Immature natural killer cell (primary cell): ENCODE measurements around the gene TMEM39A. TPM values are rescaled to one million over a fixed set of nuclear protein-coding genes. Genes with fewer than 3 reads are reported as not detected.

Experiments used
- DNase-seq, 3 donors: peaks; one replicate each; pipeline ENCODE4 v3.0.0; 2022; ENCODE audit warnings: mixed read lengths in 1 of 3
- H3K27ac Mint-ChIP-seq, 6 donors: one replicate each; pipeline ENCODE4 v1.8.0; 2020; ENCODE audit warnings: mixed read lengths in 6 of 6, mild to moderate bottlenecking in 5 of 6, inconsistent platforms in 4 of 6, moderate library complexity in 3 of 6
- H3K27me3 Mint-ChIP-seq, 3 donors: one replicate each; pipeline ENCODE4 v1.8.0; 2020 to 2021; ENCODE audit warnings: low read depth in 3 of 3, mild to moderate bottlenecking in 3 of 3, mixed read lengths in 3 of 3, moderate library complexity in 3 of 3, inconsistent platforms in 1 of 3
- H3K36me3 Mint-ChIP-seq, 3 donors: one replicate each; pipeline ENCODE4 v1.8.0; 2020; ENCODE audit warnings: mixed read lengths in 3 of 3, inconsistent platforms in 2 of 3, mild to moderate bottlenecking in 2 of 3
- H3K4me1 Mint-ChIP-seq, 2 donors: one replicate each; pipeline ENCODE4 v1.8.0; 2020; ENCODE audit warnings: inconsistent platforms in 2 of 2, mild to moderate bottlenecking in 2 of 2, mixed read lengths in 2 of 2, moderate library complexity in 1 of 2
- H3K4me3 Mint-ChIP-seq, 5 donors: one replicate each; pipeline ENCODE4 v1.8.0; 2020; ENCODE audit warnings: mild to moderate bottlenecking in 5 of 5, mixed read lengths in 5 of 5, inconsistent platforms in 3 of 5, moderate library complexity in 3 of 5
- H3K9me3 Mint-ChIP-seq, 6 donors: one replicate each; pipeline ENCODE4 v1.8.0; 2020; ENCODE audit warnings: mild to moderate bottlenecking in 6 of 6, mixed read lengths in 6 of 6, inconsistent platforms in 4 of 6, moderate library complexity in 3 of 6
- polyA plus RNA-seq, 3 donors: library from polyadenylated mRNA; unstranded; fragments of 300-500 nt; fragmentation: Illumina TruSeq; gene quantifications; one replicate each; pipeline ENCODE4 v1.2.3, GENCODE V29; 2021

The TMEM39A gene
- polyA plus RNA-seq, 3 donors from 2014 or later: 6.5 to 21.6 (median 8.7) TPM

DNA sequence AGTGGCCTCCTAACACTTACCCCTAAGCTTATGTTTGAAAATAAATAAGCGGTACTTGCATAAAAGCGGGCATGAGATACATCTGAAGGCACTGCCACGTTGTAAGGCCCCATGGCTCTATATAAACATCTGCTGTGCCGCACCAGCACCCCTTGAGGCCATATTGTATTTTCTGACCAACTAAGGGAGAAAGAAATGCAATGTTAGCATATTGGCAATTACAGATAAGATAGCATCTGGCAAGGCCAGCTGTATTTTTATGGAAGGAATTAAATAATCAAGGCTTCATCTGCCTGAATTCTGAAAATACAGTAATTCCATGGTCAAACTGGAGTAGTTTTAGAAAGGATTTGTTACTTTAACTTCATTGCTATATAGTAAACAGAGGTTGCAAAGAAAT lies 28.7 kb downstream of the TMEM39A start:
- Mint-ChIP-seq H3K36me3 (peaks cover 68 to 84% (median 72%) of the 10 kb centered on the region in 3 donors), H3K27ac (peak overlapping the region in 1 of 6 donors; percentile 58), H3K4me3 (no peak overlapping the region), H3K4me1 (peaks cover 13 to 34% of the 10 kb centered on the region in 2 donors), H3K27me3 (no peaks in the 10 kb centered on the region), H3K9me3 (peaks cover 0 to 15% (median 6%) of the 10 kb centered on the region in 6 donors)
- DNase-seq: no peak

DNA sequence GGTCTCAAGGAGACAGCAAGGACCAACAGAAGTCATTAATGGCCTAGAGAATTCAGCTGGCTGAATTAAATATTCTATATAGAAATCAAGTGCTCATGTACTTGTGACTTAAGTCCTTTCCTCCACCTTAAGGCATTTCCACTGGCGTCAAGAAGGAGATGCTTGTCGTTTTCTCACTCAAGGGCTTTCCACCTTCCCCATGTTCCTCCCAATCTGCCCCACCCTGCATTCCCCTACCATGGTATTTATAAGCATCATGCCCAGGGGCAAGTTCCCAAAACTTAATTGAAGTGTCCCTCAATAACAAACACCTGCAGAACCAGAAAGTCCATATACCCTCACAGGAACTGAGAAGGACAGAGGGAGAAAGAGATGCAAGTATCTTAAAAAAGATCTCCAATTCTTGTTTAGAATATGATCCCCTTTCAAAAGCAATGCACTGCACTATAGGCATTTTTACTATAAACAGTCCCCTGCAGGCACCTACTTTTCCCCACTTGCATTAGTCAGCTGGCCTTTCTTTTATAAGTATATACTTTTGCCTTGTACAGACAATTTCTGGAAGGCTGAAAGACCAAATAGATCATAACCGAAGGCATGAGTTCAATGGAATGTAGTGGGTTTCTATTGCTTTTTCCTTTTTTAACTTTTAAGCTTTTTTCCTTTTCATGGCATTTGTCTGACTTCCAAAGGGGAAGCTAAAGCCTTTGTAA lies 29.6 kb downstream of the TMEM39A start:
- Mint-ChIP-seq H3K27me3 (no peaks in the 10 kb centered on the region), H3K4me1 (peaks cover 13 to 31% of the 10 kb centered on the region in 2 donors), H3K36me3 (peaks cover 77 to 92% (median 81%) of the 10 kb centered on the region in 3 donors), H3K4me3 (no peak overlapping the region), H3K9me3 (peaks cover 3 to 24% (median 13%) of the 10 kb centered on the region in 6 donors), H3K27ac (peak overlapping the region in 3 of 6 donors; percentile 3 to 26 (median 8))
- no peak for DNase-seq

DNA sequence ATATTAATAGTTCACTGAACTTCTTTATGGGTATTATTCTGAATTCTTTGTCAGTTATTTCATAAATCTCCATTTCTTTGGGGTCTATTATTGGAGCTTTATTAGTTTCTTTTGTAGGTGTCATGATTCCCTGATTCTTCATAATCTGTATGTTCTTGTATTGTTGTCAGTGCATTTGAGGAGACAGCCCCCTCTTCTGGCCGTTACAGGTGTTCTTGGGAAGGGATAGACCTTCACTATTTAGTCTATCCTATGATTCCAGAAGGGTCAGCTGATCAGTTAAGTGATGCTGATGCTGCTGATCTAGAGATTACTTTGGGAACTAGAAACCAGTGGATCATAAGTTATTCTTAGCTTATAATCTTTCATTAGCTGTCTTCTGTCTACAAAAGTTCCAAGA lies 34.9 kb downstream of the TMEM39A start:
- H3K4me3 Mint-ChIP-seq: no peak overlapping the region

DNA sequence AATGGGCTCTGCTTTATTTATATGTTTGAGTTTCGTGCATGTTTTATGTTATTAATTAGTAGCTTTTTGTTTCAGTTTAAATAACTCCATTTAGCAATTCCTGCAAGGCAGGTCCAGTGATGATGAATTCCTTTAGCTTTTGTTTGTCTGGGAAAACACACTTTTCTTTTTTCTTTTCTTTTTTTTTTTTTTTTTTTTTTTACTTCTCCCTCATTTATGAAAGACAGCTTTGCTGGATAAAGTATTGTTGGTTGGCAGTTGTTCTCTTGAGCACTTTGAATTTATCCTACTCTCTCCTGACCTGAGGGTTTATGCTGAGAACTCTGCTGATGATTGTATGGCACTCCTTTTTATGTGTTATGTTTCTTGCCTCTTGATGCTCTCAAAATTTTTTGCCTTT lies 35.7 kb downstream of the TMEM39A start:
- Mint-ChIP-seq H3K4me3 (no peak overlapping the region), H3K36me3 (peaks cover 52 to 59% (median 53%) of the 10 kb centered on the region in 3 donors)

More for the DNA sequence above, 34.9 kb downstream of the TMEM39A start:
- Mint-ChIP-seq H3K36me3 (peaks cover 56 to 65% (median 57%) of the 10 kb centered on the region in 3 donors), H3K4me1 (no peaks in the 10 kb centered on the region), H3K27me3 (no peaks in the 10 kb centered on the region), H3K9me3 (peaks cover 30 to 63% (median 49%) of the 10 kb centered on the region in 6 donors), H3K27ac (no peak overlapping the region)
- no peak for DNase-seq

DNA sequence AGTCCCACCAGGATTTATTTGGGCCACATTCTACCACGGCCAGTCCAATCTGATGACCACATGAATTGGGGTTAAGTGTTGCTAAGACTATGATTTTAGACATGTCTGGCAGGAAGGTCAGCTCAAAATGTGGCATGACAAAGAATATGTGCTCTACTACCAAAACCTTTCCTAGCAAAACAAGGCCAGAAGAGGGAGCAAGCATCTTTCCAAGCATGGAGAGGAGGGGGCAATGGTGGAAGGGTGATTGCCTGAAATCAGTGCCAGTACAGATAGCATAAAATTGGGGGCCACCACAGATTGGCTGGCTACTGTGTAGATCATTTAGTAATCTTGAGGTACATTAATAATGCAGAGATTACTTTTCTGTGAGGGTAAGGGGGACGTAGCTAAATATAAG lies 43.2 kb downstream of the TMEM39A start:
- no peak overlapping the region for H3K27ac Mint-ChIP-seq
- no peak for DNase-seq
- peaks cover 0 to 6% (median 3%) of the 10 kb centered on the region in 3 donors for H3K36me3 Mint-ChIP-seq

More for the DNA sequence above, 35.7 kb downstream of the TMEM39A start:
- Mint-ChIP-seq H3K9me3 (peaks cover 30 to 63% (median 49%) of the 10 kb centered on the region in 6 donors), H3K27ac (no peak overlapping the region), H3K4me1 (no peaks in the 10 kb centered on the region), H3K27me3 (no peaks in the 10 kb centered on the region)
- DNase-seq: no peak

DNA sequence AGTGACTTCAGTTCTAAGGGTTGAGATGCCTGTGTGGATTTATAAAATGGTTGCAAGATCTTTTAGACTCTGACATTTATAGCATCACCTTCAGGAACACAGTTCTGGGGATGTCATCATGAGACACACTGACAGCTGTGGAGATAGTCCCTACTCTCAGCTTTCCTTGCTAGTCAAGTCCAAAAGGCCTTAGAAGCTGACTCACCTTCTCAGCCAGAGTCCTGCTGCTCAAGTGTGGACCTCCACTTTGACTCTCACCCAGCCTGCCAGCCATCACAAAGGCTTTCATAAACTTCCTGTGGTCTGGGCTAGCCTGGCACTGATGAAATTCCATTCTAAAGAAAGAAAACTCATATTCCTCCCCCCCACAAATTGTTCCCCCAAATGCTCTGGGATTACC lies 44.8 kb downstream of the TMEM39A start:
- Mint-ChIP-seq H3K27ac (no peak overlapping the region), H3K9me3 (no peaks in the 10 kb centered on the region), H3K27me3 (no peaks in the 10 kb centered on the region), H3K4me3 (no peak overlapping the region), H3K36me3 (peaks cover 0 to 3% (median 3%) of the 10 kb centered on the region in 3 donors), H3K4me1 (no peaks in the 10 kb centered on the region)
- no peak for DNase-seq

More for the DNA sequence above, 43.2 kb downstream of the TMEM39A start:
- no peaks in the 10 kb centered on the region for H3K4me1 Mint-ChIP-seq
- H3K9me3 Mint-ChIP-seq: peaks cover under 1 to 5% (median 4%) of the 10 kb centered on the region in 6 donors
- no peaks in the 10 kb centered on the region for H3K27me3 Mint-ChIP-seq
- H3K4me3 Mint-ChIP-seq: no peak overlapping the region

DNA sequence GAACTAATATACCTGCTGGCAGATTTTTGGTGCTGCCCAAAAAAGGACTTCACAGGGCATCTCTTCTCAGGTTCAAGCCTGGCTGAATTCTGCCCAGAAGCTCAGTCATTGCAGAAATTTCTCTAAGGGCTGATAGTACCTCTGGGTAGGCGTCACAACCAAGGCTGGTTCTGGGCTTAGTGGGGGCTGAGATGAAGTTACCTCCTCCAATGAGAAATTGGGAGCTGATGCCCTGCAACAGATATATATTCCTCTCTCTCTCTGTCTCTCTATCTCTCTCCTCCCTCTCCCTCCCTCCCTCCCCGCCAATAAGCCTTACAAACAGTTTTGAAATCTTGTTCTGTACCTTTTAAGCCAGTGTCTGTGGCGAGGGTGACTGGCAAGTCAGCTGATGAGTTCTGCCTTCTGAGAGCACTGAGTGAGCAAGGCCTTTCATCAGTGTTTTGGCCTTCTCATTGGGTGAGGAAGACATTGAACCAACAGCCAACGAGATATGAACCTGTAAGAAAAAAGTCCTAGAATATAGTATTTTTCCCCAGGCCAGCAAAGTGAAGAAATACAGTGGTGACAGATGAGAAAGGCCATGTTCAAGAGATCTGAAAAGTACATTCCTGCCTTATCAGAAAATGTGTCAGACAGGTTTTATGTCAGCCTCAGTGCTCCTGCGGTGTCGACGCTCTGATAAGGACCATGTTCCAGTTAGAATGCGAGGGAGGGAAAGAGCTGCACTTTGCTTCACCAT lies 45.5 kb downstream of the TMEM39A start:
- H3K9me3 Mint-ChIP-seq: no peaks in the 10 kb centered on the region

DNA sequence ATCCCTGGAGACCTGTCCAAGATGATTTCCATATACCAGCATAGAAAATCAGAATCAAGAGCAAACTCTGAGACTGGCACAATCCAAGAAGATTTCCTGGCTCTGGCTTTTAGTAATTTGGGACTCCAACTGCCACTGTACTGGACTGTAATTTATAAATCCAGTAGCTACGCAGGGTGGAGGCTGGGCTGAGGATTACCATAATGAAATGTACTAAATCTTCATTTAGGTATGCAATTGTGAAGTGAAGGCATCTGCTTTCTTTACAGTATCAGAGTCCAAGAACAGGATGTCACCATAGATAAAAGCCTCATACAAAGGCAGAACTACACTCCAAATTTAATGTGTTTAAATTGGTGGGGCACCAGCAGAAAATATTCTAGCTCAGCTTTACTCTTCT lies 46.5 kb downstream of the TMEM39A start:
- no peak for DNase-seq
- Mint-ChIP-seq H3K4me3 (no peak overlapping the region), H3K36me3 (peaks cover 0 to 3% (median 3%) of the 10 kb centered on the region in 3 donors), H3K27ac (no peak overlapping the region), H3K27me3 (no peaks in the 10 kb centered on the region), H3K4me1 (no peaks in the 10 kb centered on the region), H3K9me3 (no peaks in the 10 kb centered on the region)

More for the DNA sequence above, 45.5 kb downstream of the TMEM39A start:
- DNase-seq: no peak
- Mint-ChIP-seq H3K27ac (no peak overlapping the region), H3K27me3 (no peaks in the 10 kb centered on the region), H3K36me3 (peaks cover 0 to 3% (median 3%) of the 10 kb centered on the region in 3 donors), H3K4me3 (no peak overlapping the region), H3K4me1 (no peaks in the 10 kb centered on the region)

DNA sequence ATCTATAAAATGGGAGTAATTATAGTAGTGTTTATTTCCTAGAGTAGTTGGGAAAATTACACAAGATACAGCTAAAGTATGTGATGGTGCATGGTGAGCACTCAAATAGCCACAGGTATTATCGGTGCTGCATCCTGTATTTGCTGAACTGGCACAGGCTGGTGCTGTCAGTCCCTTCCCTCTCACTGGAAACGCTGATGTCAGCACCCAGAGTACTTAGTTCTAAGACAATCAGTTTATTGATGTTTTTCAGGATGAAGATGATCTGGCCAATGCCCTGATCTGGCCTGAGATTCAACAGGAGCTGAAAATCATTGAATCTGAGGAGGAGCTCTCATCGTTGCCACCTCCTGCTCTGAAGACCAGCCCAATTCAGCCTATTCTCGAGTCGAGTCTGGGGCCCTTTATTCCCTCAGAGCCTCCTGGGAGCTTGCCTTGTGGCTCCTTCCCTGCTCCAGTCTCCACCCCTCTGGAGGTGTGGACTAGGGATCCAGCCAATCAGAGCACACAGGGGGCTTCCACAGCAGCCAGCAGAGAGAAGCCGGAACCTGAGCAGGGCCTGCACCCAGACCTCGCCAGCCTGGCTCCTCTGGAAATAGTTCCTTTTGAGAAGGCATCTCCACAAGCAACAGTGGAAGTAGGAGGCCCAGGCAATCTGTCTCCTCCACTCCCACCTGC lies 49.7 kb downstream of the TMEM39A start:
- peaks cover 0 to 19% (median 9%) of the 10 kb centered on the region in 3 donors for H3K36me3 Mint-ChIP-seq
- H3K27me3 Mint-ChIP-seq: no peaks in the 10 kb centered on the region
- H3K9me3 Mint-ChIP-seq: peaks cover 0 to 1% (median 0%) of the 10 kb centered on the region in 6 donors
- H3K4me3 Mint-ChIP-seq: no peak overlapping the region
- no peak for DNase-seq
- H3K4me1 Mint-ChIP-seq: no peaks in the 10 kb centered on the region
- H3K27ac Mint-ChIP-seq: no peak overlapping the region

DNA sequence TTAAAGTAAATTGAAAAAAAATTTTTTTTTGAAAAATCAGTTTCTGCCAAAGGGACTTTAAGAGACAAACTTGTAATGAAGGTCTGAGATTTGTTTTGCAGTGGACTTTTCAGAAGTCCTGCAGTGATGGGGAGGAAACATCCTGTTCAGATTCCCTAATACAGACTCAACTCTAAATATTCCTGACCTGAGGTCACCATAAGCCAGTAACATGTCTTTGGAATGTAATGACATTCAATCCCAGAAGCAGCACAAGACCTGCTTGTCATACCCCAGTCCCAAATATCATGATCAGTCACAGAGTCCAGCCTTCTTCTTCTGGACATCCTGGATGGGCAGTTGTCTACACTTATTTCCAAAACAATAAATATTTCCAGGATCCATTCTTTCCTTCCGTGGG lies 53.6 kb downstream of the TMEM39A start:
- Mint-ChIP-seq H3K27ac (no peak overlapping the region), H3K4me1 (no peaks in the 10 kb centered on the region), H3K4me3 (no peak overlapping the region), H3K36me3 (peaks cover 0 to 22% (median 6%) of the 10 kb centered on the region in 3 donors), H3K9me3 (peaks cover 0 to 1% (median 0%) of the 10 kb centered on the region in 6 donors), H3K27me3 (no peaks in the 10 kb centered on the region)
- DNase-seq: no peak

DNA sequence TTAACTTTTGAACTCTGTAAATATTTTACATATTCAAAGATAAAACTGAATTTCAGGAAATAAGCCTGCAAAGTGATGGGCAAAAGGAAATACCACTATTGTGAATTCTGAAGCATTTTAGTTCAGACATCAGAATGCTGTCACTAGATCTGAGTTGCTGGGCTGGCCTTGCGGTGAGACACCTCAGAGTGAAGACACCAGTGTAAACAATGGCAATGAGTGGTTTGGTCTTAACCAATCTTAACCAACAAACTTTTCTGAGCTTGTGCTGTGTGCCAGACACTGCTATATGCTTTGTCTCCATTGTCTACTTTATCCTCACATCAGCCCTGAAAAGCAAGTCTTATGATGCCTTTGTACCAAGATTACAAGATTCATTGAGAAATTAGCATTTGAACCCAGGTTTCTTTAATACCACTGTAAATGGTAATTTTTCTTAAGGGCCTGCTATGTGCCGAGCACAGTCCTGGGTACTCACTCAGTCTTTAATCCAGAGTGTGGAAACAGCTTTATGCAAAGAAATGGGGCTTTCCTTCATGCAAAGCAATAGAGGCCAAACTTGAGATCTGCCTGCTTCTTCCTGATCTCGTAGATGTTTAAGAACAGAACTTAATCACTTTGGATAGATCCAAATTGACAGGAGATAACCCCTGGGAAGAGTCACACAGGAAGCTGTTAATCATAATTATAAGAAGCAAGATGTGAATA lies 55.0 kb downstream of the TMEM39A start:
- Mint-ChIP-seq H3K9me3 (peaks cover 0 to 1% (median 0%) of the 10 kb centered on the region in 6 donors), H3K4me3 (no peak overlapping the region), H3K36me3 (peaks cover 0 to 24% (median 12%) of the 10 kb centered on the region in 3 donors), H3K27me3 (peaks cover 0 to under 1% (median 0%) of the 10 kb centered on the region in 3 donors), H3K27ac (no peak overlapping the region), H3K4me1 (no peaks in the 10 kb centered on the region)
- DNase-seq: no peak

DNA sequence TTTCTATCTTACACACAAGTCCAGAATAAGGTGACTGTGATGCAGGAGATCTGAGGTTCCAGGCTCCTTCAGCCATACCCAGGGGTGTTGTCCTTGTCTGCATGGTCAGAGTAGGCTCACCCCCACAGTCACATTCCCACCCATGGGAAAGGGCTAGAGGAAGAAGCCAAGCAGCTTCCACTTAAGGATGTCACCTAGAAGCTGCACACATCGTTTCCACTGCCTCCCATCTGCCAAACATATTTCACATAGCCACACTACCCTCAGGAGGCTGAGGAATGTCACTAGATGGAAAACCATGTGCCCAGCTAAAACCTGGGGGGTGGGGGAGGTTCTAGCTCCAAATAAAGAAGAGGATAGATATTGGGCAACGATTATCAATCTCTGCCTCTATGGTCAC lies 58.1 kb downstream of the TMEM39A start:
- no peaks in the 10 kb centered on the region for H3K4me1 Mint-ChIP-seq
- no peak overlapping the region for H3K4me3 Mint-ChIP-seq
- H3K27ac Mint-ChIP-seq: no peak overlapping the region
- no peak for DNase-seq
- H3K27me3 Mint-ChIP-seq: peaks cover 0 to 2% (median 0%) of the 10 kb centered on the region in 3 donors
- peaks cover 6 to 27% (median 23%) of the 10 kb centered on the region in 3 donors for H3K36me3 Mint-ChIP-seq
- H3K9me3 Mint-ChIP-seq: no peaks in the 10 kb centered on the region

DNA sequence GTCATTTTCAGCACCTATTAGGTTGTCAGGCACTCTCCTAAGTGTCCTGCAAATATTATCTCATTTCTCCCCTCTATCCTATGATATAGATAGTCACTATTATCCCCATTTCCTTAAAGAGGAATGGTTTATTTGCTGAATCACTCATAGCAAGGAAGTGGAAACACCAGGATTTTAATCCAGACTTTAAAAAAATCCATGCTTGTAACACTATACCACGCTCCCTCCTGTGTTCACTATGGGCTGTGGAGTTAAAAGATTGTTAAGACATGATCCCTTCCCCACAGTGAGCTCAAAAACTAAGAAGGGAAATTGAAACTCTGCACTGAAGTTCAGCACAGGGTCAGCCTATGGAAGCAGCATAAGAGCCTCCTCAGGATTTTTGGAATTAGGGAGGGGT lies 60.2 kb downstream of the TMEM39A start:
- Mint-ChIP-seq H3K9me3 (no peaks in the 10 kb centered on the region), H3K36me3 (peaks cover 6 to 31% (median 20%) of the 10 kb centered on the region in 3 donors), H3K4me3 (no peak overlapping the region), H3K4me1 (no peaks in the 10 kb centered on the region), H3K27ac (no peak overlapping the region), H3K27me3 (peaks cover 0 to 2% (median 0%) of the 10 kb centered on the region in 3 donors)
- DNase-seq: no peak
